T-helper 2 cell (primary cell): ENCODE results near the gene CTDSPL.
"Not testable (repeated sequence)": the region's sequence is repeated elsewhere in the genome, so short reads cannot be mapped to it uniquely, and the experiment has no call there.

Experiments used
- DNase-seq, 5 experiments: peaks; one replicate each; pipeline versions ENCODE4 v3.0.0 to v3.0.0-alpha.2; 2012 to 2022
- total RNA-seq, 2 donors: gene quantifications; one replicate each; lab custom pipeline; 2026; lab: John Stamatoyannopoulos, UW

Gene CTDSPL, protein sequence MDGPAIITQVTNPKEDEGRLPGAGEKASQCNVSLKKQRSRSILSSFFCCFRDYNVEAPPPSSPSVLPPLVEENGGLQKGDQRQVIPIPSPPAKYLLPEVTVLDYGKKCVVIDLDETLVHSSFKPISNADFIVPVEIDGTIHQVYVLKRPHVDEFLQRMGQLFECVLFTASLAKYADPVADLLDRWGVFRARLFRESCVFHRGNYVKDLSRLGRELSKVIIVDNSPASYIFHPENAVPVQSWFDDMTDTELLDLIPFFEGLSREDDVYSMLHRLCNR
- total RNA-seq: 1.0 to 1.6 reads per million in 2 donors

DNA sequence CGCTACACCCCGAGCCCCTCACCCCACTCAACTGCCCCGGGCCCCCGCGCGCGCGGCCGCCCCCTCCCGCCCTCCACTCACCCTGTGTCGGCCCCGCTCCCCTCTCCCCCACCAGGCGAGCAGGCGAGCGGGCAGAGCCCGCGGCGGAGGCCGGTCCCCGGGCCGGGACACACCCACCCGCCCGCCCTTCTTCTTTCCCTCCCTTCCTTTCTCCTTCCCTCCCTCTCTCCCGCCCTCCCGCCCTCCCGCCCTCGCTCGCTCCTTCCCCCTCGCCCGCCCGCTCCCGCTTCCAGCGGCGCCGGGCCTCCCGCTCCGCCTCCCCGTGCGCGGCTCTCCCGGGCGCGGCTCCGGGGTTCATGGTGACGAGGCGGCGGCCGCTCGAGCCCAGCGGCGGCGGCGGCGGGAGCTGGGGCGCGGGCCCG, at the start of gene CTDSPL:
Gene CTDSPL, plus strand, starts transcription at position 261 of the 422 bp plus-strand sequence. CDS start 320 bp downstream, outside the sequence.
- peak in 1 of 5 experiments; percentile 26 for DNase-seq

DNA sequence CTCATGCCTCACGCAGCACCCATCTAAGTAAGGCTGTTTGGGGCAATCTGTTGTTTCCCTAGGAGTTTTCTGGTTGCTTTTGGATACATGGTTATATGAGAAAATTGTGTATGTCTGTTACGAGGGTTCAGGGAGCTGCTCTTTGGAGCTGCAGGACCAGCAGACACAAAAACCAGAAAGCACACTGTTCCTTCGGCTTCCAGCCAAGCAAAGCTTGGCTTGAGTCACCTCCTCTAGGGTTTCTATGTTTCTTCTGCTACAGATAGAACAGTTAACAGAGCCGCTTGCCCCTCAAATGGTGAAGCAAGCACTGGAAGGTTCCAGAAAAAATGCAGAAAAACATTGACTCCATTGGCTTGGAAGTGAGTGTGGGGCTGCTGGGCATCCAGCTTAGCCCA, 49.2 kb upstream of the CTDSPL start:
- DNase-seq: no peak

DNA sequence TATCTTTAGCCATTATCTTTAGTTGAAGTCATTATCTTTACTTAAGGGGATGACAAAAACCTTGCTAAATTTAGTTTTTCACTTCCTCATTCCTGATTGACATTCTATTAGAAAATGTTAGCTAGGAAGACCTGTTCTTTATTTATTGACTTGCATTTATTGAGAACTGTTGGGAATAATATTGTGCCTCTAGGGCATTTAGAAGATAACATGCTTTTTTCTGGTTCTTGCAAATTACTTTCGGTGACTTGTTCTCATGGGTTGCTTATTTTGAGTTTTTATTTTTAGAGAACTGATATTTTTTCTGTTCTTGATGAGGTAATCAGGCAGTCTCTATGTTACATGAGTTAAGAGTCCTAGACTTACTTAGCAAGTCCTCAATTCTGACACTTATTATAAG, 48.3 kb upstream of the CTDSPL start:
- DNase-seq: no peak

DNA sequence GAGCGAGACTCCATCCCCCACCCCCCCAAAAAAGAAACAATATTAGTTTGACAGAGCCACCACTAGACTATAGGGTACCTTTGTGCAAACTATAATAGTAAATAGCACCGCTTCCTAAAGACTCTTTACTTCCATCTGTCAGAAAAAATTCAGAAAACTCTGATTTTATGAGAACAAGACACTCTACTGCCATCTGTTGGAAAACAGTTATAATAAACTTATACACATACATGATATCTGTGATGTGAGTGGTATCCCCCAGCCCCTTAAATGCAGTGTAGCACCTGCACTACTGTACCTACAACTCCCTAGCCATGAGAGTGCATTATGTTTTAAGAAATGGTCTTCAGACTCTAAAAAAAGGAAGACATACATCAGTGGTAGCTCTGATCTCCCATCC, 47.1 kb upstream of the CTDSPL start:
- no peak for DNase-seq

DNA sequence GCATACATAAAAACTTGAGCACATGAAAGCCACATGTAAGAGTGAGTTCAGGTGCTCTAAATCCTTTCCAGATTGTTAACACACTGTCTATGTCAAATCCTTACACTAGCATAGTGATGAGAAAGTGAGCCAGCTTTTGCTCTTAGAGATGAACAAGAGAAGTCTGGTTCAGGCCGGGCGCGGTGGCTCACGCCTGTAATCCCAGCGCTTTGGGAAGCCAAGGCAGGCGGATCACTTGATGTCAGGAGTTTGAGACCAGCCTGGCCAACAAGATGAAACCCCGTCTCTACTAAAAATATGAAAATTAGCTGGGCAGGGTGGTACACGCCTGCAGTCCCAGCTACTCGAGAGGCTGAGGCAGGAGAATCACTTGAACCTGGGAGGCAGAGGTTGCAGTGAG, 46.5 kb upstream of the CTDSPL start:
- not testable (repeated sequence) for DNase-seq

- DNase-seq: no peak
Observed at GRCh38 chr3:37816271-37816670, 45.4 kb upstream of the CTDSPL start.

GRCh38 chr3:37819591-37819990, 42.1 kb upstream of the CTDSPL start:
- DNase-seq: no peak

- DNase-seq: no peak
Observed at GRCh38 chr3:37820286-37820685, 41.4 kb upstream of the CTDSPL start.

GRCh38 chr3:37823189-37823588, 38.5 kb upstream of the CTDSPL start:
- DNase-seq: no peak

DNA sequence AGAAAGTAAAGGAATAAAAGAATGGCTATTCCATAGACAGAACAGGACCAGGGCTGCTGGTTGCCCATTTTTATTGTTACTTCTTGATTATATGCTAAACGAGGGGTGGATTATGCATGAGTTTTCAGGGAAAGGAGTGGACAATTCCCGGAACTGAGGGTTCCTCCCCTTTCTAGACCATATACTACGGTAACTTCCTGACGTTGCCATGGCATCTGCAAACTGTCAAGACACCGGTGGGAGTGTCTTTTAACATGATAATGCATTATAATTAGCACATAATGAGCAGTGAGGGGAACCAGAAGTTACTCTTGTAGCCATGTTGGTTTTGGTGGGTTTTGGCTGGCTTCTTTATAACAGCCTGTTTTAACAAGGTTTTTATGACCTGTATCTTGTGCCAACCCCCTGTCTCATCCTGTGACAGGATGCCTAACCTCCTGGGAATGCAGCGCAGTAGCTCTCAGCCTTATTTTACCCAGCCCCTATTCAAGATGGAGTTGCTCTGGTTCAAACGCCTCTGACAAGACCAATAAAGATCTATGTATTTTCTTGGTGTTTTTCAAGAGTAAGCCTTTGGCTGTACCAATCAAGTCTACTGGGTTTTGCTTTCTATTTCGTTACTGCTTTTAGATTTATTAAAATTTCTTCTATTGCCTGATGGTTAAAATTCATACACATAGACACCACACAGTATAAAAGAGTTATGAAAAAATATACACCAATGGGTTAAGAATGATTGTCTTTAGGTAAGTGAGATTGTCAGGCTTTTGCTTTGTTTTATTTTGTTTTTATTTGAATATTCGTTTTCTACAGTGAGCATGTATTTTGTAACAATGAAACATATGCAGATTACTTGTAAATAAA, 37.4 kb upstream of the CTDSPL start:
- DNase-seq: no peak

- no peak for DNase-seq
Observed at GRCh38 chr3:37824954-37825328, 36.7 kb upstream of the CTDSPL start.

GRCh38 chr3:37825744-37826400, 35.8 kb upstream of the CTDSPL start:
- DNase-seq: no peak

- no peak for DNase-seq
Observed at GRCh38 chr3:37826502-37826901, 35.2 kb upstream of the CTDSPL start.

DNA sequence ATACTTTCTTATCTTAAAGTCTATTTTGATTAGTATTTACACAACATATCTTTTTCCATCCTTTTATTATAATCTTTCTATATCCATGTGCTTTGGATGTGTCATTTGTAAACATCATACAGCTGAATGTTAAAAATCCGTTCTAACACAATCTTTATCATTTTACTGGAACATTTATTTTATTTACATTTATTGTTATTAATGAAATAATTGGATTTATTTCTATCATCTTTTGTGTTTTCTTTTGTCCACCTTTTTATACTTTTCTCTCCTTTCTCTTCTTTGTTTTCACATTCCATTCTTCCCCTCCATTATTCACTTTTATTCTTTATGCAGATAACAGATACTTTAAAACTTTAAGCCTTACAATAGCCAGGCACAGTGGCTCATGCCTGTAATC, 34.7 kb upstream of the CTDSPL start:
- DNase-seq: no peak

- no peak for DNase-seq
Observed at GRCh38 chr3:37832480-37832879, 29.2 kb upstream of the CTDSPL start.

DNA sequence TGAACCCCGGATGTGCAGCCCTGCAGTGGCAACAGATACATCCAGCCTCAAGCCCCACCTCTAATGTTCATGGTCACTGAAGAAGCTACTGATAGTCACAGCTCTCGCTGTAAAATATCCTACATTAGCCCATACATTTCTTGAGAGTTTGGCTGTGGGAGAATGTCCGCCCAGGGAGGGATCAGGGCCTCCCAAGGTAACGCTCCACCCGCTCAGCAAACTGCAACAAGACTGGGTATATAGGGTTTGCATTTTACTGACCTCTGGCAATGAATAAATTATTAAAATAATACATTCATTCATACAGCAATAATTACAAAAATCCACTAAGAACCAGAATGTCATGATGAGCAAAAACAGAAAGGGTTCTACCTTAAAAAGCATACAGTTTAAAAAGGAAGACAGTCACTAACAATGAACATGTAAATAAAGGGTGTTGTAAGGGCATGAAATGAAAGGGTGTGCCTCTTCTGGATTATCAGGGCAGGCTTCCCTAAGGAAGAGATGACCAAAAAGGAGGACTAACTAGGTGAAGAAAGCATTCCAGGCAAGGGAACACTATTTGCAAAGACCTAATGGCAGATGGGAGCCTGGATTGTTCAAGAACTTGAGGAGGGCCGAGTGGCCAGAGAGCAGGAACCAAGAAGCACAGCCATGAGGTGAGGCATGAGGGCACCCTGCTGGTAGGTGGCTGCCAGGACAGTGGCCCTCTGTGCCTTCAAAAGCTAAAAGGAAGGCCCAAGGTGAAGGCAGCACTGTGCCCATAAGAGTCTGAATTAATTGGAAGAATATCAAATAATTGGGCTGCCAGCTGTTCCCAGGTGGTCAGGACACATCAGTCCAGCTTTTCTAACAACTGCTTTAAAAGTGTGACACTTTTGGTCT, 28.1 kb upstream of the CTDSPL start:
- no peak for DNase-seq

GRCh38 chr3:37836589-37836988, 25.1 kb upstream of the CTDSPL start:
- DNase-seq: no peak

DNA sequence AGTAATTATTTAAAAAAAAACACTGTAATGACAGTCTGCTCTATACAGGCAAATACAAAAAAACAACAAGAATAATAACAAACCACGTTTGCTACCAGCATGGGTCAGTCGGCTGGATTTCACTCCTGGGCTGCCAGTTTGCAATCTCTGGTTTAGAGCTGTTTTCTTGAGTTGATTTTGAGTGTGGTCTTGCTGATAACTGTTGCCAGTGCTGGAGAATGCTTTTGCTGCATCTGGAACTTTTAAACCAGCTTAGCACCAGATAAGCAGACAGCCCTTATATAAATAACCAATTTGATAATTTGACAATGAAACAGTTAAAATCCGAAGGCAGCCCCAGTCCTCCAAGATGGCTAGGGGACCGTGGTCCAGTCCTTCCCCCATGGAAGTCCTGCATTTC, 14.0 kb upstream of the CTDSPL start:
- DNase-seq: no peak

DNA sequence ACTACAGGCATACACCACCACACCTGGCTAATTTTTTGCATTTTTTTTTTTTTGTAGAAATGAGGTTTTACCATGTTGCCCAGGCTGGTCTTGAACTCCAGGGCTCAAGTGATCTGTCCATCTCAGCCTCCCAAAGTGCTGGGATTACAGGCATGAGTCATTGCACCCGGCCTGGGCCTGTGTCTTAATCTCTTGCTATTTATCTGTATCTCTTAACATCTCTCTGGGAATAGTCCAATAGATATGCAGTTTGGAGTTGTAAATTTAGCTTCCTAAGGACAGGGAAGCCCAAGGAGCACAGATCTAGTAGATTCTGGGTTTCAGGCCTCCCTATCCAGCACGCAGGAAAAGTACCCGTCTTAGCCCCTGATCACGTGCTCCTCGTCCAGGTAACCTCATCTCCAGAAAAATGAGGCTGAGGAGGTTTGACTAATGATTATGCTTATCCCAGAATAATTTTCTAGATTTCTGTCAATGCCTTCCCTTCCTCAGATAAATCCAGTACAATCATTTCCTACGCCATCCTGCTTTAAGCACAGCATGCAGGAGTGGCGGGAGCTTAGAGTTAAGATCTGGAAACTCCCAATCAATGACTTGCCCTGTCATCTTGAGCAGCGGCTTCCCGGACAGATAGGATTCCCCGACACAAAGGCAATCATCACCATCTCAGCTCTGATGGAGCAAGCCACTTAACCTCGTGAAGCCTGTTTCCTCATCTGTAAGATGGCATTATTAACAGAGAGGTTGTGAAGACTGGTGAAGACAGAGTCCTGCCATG, 12.3 kb upstream of the CTDSPL start:
- no peak for DNase-seq

GRCh38 chr3:37852097-37852496, 9.6 kb upstream of the CTDSPL start:
- DNase-seq: no peak

DNA sequence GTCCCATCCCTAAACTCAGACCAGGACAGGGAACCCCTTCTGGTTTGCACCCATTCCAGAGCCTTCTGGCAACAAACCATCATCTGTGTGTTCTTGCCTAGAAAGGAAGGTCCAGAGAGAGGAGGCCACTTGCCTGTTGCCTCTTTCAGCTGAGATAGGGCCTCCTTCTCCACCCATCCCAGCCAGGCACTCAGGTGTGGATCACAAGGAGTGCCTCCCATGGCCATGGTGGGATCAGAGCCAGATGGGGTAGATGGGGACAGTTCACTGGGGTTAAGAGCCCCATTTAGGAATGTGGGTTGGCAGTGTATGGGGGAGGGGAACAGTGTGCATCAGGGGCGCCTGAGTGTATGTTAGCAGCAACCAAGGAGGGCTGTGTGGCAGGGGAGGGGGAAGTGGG, 8.9 kb upstream of the CTDSPL start:
- no peak for DNase-seq
